ENCODE results near the gene HTN3. TPM values are rescaled to one million over a fixed set of nuclear protein-coding genes. Genes with fewer than 3 reads are reported as not detected.

The HTN3 gene
- total RNA-seq (2022; extraction: Qiagen RNA extraction; ENCODE audit: low read depth): not detected in 5 replicates

DNA sequence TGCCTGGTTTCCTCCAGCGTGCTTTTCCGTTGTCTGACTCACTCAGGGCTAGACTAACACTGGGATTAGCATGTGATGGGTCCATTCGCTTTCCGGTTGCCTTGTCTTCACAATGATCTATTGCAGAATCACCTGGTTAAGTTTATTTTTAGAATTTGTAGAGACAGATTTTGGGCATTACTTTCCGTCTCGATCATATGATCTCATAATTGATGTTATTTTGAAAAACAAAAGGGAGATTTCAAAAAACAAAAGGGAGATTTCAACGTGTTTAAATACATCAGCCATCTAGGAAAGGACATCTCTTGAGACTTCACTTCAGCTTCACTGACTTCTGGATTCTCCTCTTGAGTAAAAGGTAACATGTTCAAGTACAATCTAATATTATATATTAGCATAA is at the start of gene HTN3:
Gene HTN3 (plus strand): TSS at position 301 of the 400 bp plus-strand sequence. CDS start 2,282 bp downstream, outside the sequence.

DNA sequence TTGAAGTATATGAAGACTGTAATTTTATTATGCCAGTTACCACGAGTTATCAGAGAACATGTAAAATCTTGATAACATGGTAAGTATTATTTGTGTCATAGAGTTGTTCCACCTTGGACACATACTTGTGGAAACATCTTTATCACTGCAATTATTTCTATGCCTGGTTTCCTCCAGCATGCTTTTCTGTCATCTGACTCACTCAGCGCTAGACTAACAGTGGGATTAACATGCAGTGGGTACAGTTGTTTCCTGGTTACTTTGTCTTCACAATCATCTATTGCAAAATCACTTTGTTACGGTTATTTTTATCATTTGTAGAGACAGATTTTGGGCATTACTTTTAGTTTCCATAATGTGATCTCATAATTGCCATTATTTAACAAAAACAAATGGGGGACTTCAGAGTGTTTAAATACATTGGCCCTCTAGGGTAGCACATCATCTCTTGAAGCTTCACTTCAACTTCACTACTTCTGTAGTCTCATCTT is 32.7 kb upstream of the HTN3 start, which contains the start of gene STATH:
Gene STATH (plus strand): TSS at position 441 of the 491 bp plus-strand sequence. CDS start 2,472 bp downstream, outside the sequence.

GRCh38 chr4:70050138-70050537 is 21.9 kb downstream of the HTN3 start, which contains the start of gene HTN1:
HTN1 (plus strand) TSS chr4:70050438; CDS start chr4:70053077, 2,639 bp downstream.

Other genes starting within 250 kb of the HTN3 start
- not detected in 5 replicates for gene SULT1E1, start 168.3 kb upstream of the HTN3 start, total RNA-seq (2022; extraction: Qiagen RNA extraction; ENCODE audit: low read depth)
- gene CSN1S1, start 97.4 kb upstream of the HTN3 start, total RNA-seq (2022; extraction: Qiagen RNA extraction; ENCODE audit: low read depth): not detected in 5 replicates
- gene CSN2, start 62.7 kb upstream of the HTN3 start, total RNA-seq (2022; extraction: Qiagen RNA extraction; ENCODE audit: low read depth): not detected in 5 replicates
- gene STATH, start 32.5 kb upstream of the HTN3 start, total RNA-seq (2022; extraction: Qiagen RNA extraction; ENCODE audit: low read depth): not detected in 5 replicates
- not detected in 5 replicates for gene HTN1, start 22.0 kb downstream of the HTN3 start, total RNA-seq (2022; extraction: Qiagen RNA extraction; ENCODE audit: low read depth)
- not detected in 5 replicates for gene PRR27, start 125.8 kb downstream of the HTN3 start, total RNA-seq (2022; extraction: Qiagen RNA extraction; ENCODE audit: low read depth)
- gene ODAM, start 167.3 kb downstream of the HTN3 start, total RNA-seq (2022; extraction: Qiagen RNA extraction; ENCODE audit: low read depth): not detected in 5 replicates
- not detected in 5 replicates for gene FDCSP, start 197.7 kb downstream of the HTN3 start, total RNA-seq (2022; extraction: Qiagen RNA extraction; ENCODE audit: low read depth)
- not detected in 5 replicates for gene CSN3, start 214.1 kb downstream of the HTN3 start, total RNA-seq (2022; extraction: Qiagen RNA extraction; ENCODE audit: low read depth)